GM12872 (cell line): ENCODE measurements around the gene SPINK9.

ENCODE experiments used
- TF ChIP-seq, protein P1 (sequence below): IDR thresholded peaks from 3 replicates; pipeline ENCODE4 v1.5.1; 2011; ENCODE audit warnings: low read depth, mild to moderate bottlenecking, low read length, moderate library complexity; ENCODE audit not compliant: insufficient read depth

SPINK9 gene

DNA sequence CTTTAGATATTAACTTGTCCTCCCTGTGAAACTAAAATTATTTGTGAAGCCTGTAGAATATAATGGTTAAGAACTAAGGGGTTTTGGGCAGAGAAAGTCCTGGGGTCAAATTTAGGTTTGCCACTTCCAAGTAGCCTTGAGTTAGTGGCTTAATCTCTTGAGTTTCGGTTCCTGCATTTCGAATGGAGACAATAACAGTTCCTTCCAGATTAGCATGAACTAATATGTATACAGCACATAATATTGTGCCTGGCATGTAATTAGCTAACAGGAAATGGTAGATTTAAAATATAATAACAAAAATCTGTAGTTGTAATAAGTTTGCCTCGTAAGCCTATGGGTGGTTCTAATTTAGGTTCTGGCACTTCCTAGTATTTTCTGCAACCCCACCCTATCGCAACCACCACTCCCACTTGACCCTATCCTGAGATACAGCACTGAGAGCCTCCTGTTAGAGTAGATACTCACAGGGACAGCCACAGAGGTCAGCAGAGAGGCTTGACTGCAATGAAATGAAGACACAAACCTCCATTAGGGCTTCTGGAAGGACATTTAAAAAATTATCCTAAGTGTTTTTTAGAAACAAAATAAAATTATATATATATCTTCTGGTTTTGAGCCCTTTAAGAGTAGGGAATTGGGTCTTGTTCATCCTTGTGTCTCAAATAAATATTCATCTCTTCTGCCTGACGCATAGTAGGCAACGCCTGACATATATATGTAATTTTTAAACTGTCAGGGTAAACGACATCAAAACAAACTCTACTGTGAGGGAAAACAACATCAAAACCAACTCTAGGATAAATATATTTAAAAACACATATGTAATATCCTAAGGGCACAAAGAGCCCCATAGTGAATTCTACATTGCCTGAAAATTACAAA, 8.5 kb downstream of the SPINK9 start:
- TF ChIP-seq, protein P1, sequence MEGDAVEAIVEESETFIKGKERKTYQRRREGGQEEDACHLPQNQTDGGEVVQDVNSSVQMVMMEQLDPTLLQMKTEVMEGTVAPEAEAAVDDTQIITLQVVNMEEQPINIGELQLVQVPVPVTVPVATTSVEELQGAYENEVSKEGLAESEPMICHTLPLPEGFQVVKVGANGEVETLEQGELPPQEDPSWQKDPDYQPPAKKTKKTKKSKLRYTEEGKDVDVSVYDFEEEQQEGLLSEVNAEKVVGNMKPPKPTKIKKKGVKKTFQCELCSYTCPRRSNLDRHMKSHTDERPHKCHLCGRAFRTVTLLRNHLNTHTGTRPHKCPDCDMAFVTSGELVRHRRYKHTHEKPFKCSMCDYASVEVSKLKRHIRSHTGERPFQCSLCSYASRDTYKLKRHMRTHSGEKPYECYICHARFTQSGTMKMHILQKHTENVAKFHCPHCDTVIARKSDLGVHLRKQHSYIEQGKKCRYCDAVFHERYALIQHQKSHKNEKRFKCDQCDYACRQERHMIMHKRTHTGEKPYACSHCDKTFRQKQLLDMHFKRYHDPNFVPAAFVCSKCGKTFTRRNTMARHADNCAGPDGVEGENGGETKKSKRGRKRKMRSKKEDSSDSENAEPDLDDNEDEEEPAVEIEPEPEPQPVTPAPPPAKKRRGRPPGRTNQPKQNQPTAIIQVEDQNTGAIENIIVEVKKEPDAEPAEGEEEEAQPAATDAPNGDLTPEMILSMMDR: no peak

DNA sequence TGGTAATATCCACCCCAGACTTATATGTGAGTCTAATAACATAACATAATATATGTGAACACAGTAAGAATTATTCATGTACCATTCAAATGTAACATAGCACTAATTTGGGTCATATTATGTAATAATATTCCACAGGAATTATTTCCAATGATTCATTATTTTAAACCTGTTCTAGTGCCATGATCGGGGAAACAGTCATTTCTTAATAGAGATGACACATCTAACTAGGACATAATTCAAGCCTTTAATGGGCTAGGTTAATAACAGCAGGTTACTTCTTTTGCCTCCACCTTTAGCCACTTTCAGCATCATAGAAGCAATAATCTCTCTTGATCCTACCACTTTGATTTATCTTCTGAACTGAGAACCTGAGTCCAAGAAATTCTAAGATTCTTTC, 12.3 kb downstream of the SPINK9 start:
- TF ChIP-seq, protein P1: no peak

DNA sequence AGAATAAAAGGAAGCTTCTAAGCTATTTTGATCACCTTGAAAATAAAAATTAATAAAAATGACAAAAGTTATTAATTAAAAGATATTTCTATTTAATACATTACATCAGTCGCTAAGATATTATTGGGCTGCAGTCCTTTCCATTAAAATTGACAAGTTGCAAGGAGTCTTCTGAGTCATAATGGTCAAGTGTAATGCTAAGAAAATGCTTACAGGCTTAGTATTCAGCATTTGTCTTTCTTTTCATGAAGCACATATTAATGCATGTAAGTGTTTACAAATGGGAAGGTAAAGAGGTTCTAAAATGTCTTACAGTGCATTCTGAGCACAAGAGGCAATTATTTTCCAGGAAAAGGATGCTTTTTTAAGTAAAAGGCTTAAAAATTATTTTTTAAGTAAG, 17.3 kb downstream of the SPINK9 start:
- TF ChIP-seq, protein P1: no peak

DNA sequence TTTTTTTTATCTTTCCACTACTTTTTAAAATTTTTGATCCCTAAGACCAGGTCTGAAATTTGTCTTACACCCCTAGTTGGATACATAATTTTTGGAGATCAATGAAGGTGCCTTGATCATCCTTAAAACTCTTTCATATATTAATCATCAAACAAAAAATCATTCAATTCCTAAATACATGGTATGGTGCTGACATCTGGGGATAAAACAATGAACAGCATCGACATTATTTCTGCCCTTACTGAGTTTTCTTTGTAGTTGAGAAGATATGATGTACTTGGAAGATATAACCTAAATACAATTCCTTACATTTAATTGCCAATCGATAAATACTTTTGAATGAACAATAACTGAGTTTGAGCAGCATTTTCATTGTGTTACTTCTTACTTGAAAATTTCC, 18.3 kb downstream of the SPINK9 start:
- TF ChIP-seq, protein P1: no peak

DNA sequence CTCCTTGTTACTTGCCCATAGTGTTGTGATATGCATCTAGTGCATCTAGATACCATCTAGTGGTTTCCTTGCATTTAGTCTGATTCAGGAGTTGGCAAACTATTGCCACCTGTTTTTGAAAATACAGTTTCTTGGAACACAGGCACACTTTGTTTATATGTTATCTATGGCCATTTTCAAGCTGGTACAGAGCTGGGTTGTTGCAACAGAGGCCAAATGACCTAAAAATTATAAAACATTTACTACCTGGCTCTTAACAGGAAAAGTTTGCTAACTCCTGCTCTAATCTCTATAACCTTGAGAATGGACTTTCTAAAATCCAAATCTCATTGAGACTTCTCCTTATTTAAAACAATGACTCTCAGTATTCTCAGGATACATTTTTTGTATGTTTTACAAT, 29.0 kb downstream of the SPINK9 start:
- TF ChIP-seq, protein P1: no peak

DNA sequence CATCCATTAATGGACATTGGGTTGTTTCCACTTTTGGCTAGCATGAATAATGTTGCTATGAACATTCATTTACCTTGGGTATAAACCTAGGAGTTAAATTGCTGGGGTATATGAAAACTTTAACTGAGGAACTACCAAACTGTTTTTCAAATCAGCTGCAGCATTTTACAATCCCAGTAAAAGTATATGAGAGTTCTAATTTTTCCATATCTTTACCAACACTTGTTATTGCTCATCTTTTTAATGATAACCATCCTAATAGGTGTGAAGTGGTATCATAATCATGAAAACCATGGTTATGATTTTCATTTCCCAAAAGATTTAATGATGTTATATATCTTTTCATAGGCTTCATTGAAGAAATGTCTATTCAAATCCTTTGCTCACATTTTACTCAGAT, 32.9 kb downstream of the SPINK9 start:
- TF ChIP-seq, protein P1: no peak

DNA sequence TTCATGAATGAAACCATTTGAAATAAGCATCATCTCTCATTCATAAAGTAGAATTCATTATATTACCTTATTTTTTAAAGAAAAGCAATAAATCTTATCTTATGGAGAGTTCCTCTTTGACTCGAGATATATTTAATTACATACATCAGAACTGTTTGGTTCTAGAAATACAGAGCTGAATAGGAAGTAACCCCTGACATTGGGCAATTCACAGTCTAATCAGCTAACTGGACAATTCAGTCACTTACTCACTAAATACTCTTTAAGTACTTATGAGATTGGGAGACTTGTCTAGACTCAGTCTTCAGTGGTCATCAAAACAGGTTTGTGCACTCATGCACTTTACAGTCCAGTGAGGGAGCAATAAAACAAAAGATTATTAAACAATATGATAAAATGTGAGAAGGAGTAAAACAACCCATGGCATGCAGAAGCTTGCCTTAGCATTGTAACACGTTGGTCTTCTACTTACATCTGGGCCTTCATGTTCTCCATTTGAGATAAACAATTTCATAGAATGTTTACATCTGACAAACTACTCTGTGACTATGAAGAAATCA, 36.9 kb downstream of the SPINK9 start:
- TF ChIP-seq, protein P1: no peak
